ENCODE data around the gene ALDH1B1. TPM values are rescaled to one million over a fixed set of nuclear protein-coding genes. Genes with fewer than 3 reads are reported as not detected.

Gene ALDH1B1
- total RNA-seq, 2 donors from 2014 or later, result 195 to 229 TPM

DNA sequence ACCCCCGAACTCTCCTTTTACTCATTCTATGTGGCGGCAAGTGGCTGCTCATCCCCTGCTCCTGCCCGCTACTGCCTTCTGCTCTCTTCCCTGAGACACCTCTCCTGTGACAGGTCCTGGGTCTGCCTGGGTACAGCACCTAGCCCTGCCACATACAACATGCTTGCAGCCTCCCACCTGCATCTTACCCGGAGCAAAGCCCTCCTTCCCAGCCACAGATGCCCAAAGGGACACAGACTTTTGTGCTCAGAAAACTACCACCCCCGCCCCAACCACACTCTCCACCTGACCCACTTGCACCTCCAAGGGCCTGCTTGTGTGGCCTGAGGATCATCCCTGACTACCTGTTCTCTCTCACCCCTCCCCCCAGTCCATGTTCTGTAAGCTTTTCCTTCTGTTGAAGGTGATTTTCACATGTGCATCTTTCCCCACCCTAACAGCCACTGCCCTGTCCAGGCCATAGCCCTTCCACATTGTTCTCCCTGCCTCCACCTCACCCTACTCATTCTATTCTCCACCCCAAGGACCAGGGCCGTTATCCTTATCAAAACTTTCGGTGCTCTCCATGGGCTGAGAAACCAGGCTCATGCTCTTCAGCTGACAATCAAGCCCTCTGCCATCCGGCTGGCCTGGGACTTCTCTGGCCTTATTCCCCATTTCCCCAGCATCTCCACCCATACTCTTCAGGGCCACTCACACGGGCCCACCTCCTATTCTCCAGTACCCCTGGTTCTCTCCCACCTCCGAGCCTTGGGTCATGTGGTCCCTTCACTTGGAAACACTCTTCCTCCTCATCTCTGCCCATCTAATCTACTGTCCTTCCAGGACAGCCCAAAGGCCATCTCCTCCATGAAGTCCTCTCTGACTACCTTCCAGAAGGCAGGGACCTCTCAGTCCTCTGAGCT lies 46.4 kb upstream of the ALDH1B1 start:
- no peak overlapping the region for H3K27ac ChIP-seq
- no peak overlapping the region for H3K4me3 ChIP-seq
- no peaks in the 10 kb centered on the region for H3K4me1 ChIP-seq (ENCODE audit: control insufficient read depth in 1 of 2, low read depth in 2 of 2)
- TF ChIP-seq, protein P1, sequence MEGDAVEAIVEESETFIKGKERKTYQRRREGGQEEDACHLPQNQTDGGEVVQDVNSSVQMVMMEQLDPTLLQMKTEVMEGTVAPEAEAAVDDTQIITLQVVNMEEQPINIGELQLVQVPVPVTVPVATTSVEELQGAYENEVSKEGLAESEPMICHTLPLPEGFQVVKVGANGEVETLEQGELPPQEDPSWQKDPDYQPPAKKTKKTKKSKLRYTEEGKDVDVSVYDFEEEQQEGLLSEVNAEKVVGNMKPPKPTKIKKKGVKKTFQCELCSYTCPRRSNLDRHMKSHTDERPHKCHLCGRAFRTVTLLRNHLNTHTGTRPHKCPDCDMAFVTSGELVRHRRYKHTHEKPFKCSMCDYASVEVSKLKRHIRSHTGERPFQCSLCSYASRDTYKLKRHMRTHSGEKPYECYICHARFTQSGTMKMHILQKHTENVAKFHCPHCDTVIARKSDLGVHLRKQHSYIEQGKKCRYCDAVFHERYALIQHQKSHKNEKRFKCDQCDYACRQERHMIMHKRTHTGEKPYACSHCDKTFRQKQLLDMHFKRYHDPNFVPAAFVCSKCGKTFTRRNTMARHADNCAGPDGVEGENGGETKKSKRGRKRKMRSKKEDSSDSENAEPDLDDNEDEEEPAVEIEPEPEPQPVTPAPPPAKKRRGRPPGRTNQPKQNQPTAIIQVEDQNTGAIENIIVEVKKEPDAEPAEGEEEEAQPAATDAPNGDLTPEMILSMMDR (IDR thresholded peaks at IDR 0.05), result no peak
- ATAC-seq (ENCODE audit: insufficient number of reproducible peaks, low FRiP score, low read depth) (no peak), DNase-seq (ENCODE audit: low spot score) (no peak)
- H3K27me3 ChIP-seq (replicated peaks; ENCODE audit: insufficient read depth), result no peaks in the 10 kb centered on the region
- no peaks in the 10 kb centered on the region for H3K36me3 ChIP-seq
- no peaks in the 10 kb centered on the region for H3K9me3 ChIP-seq

DNA sequence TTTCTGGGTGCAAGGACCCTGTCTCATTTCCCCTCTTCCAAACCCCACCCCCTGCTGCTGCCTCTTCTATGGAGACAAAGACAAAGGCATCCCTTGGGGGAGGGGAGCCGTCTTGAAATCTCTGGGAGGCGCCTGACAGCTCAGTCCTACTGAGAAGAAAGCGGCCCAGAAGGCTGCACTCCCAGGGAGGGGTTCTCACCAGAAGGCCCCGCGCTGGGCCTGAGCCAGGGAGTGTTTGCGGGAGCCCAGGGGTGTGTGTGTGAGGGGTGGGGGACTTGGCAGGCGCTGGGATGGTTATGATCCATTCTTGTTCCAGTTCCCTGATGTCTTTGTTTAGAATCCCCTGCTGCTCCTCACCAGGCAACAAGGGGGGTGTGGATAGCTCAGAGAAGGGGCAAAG lies 45.7 kb upstream of the ALDH1B1 start:
- no peak overlapping the region for H3K27ac ChIP-seq
- TF ChIP-seq, protein P1 (IDR thresholded peaks at IDR 0.05), result no peak
- DNase-seq (ENCODE audit: low spot score), result no peak
- H3K4me3 ChIP-seq, result no peak overlapping the region
- H3K27me3 ChIP-seq (replicated peaks; ENCODE audit: insufficient read depth), result no peaks in the 10 kb centered on the region
- H3K9me3 ChIP-seq, result no peaks in the 10 kb centered on the region
- H3K4me1 ChIP-seq (ENCODE audit: control insufficient read depth in 1 of 2, low read depth in 2 of 2), result no peaks in the 10 kb centered on the region
- ATAC-seq (ENCODE audit: insufficient number of reproducible peaks, low FRiP score, low read depth), result no peak
- no peaks in the 10 kb centered on the region for H3K36me3 ChIP-seq

DNA sequence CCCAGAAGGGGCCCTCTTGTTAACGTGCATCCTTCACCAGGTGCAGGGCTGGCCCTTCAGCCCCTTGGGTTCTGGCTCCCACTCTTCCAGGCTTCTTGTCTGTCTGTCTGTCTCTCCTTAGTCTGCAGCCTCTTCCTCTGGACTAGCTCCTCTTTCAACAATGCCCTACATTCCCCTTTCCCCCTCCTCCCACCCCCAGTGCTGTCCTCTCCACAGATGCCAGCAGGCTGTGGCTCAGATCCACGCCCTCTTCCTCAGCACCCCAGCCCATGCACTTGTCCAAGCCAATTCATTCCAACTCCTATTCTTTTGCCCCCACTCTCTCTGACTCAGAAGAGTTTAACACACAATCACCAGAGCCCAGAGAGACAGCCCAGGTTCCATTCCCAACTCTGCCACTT lies 45.2 kb upstream of the ALDH1B1 start:
- TF ChIP-seq, protein P1 (IDR thresholded peaks at IDR 0.05), result no peak
- Histone ChIP-seq H3K4me1 (ENCODE audit: control insufficient read depth in 1 of 2, low read depth in 2 of 2) (no peaks in the 10 kb centered on the region), H3K27ac (no peak overlapping the region), H3K4me3 (no peak overlapping the region), H3K9me3 (no peaks in the 10 kb centered on the region), H3K27me3 (replicated peaks; ENCODE audit: insufficient read depth) (no peaks in the 10 kb centered on the region), H3K36me3 (no peaks in the 10 kb centered on the region)
- no peak for ATAC-seq (ENCODE audit: insufficient number of reproducible peaks, low FRiP score, low read depth)
- DNase-seq (ENCODE audit: low spot score), result no peak

DNA sequence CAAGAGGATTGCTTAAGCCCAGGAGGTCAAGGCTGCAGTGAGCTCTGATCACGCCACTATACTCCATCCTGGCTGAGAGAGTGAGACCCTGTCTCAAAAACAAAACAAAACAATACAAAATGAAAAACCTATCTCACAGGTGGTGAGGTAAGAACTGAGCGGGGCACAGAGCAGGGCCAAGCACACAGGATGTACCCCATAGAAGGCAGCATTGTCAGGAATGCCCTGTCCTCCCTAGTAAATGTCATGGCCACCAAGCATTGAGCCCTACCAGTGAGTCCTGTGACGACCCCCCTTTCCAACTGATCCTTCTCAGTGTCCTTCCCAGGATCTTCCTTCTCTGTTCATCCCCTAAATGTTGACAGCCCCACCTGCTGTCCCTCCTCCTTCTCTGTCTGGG lies 44.6 kb upstream of the ALDH1B1 start:
- ATAC-seq (ENCODE audit: insufficient number of reproducible peaks, low FRiP score, low read depth) (no peak), DNase-seq (ENCODE audit: low spot score) (no peak)
- TF ChIP-seq, protein P1 (IDR thresholded peaks at IDR 0.05), result no peak
- Histone ChIP-seq H3K9me3 (no peaks in the 10 kb centered on the region), H3K27me3 (replicated peaks; ENCODE audit: insufficient read depth) (no peaks in the 10 kb centered on the region), H3K36me3 (no peaks in the 10 kb centered on the region), H3K27ac (no peak overlapping the region), H3K4me3 (no peak overlapping the region), H3K4me1 (ENCODE audit: control insufficient read depth in 1 of 2, low read depth in 2 of 2) (no peaks in the 10 kb centered on the region)

DNA sequence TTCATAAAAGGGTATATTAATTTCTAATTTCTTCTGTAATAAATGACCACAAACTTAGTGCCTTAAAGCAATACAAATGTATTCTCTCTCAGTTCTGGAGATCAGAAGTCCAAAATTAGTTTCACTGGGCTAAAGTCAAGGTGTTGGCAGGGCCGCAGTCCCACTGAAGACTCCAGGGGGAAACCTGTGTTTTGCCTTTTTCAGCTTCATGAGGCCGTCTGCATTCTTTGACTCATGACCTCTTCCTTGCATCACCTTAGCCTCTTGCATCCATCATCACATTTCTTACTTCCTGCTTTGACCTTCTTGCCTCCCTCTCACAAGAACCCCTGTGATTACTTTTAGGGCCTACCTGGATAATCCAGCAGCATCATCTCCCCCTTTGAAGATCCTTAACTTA lies 42.0 kb upstream of the ALDH1B1 start:
- Histone ChIP-seq H3K27ac (no peak overlapping the region), H3K27me3 (replicated peaks; ENCODE audit: insufficient read depth) (no peaks in the 10 kb centered on the region), H3K36me3 (no peaks in the 10 kb centered on the region), H3K4me1 (ENCODE audit: control insufficient read depth in 1 of 2, low read depth in 2 of 2) (no peaks in the 10 kb centered on the region), H3K9me3 (no peaks in the 10 kb centered on the region), H3K4me3 (no peak overlapping the region)
- no peak for DNase-seq (ENCODE audit: low spot score)
- TF ChIP-seq, protein P1 (IDR thresholded peaks at IDR 0.05), result no peak
- ATAC-seq (ENCODE audit: insufficient number of reproducible peaks, low FRiP score, low read depth), result no peak

Measured in thoracic aorta (tissue), 2 donors.